Measurements from ENCODE around the gene BNIPL.

BNIPL gene

GRCh38 chr1:151010346-151010726, 26.1 kb upstream of the BNIPL start:
- DNase-seq, result no peak

GRCh38 chr1:151011154-151011850, 25.1 kb upstream of the BNIPL start:
- no peak for DNase-seq

- no peak for DNase-seq
Measured at GRCh38 chr1:151012684-151013471, 23.5 kb upstream of the BNIPL start.

GRCh38 chr1:151013518-151013917, 22.9 kb upstream of the BNIPL start:
- DNase-seq, result no peak

GRCh38 chr1:151024540-151025146, 11.7 kb upstream of the BNIPL start:
- DNase-seq, result peak; percentile 85 to 92

GRCh38 chr1:151026460-151026859, 9.9 kb upstream of the BNIPL start:
- DNase-seq, result no peak

GRCh38 chr1:151032164-151032563, 4.2 kb upstream of the BNIPL start:
- no peak for DNase-seq

- no peak for DNase-seq
Measured at GRCh38 chr1:151035167-151035566, 1.2 kb upstream of the BNIPL start.

- DNase-seq, result no peak
Measured at GRCh38 chr1:151037032-151037431, 646 bp downstream of the BNIPL start.

GRCh38 chr1:151039521-151039920, 3.1 kb downstream of the BNIPL start:
- DNase-seq, result no peak

- no peak for DNase-seq
Measured at GRCh38 chr1:151043163-151043562, 6.8 kb downstream of the BNIPL start.

- DNase-seq, result peak; percentile 43 to 54
Measured at GRCh38 chr1:151047591-151047924, 11.2 kb downstream of the BNIPL start, which contains the start of gene C1orf56. Gene C1orf56 (plus strand): TSS chr1:151047751. CDS start chr1:151047848, 97 bp downstream.

- peak; percentile 45 to 48 for DNase-seq
Measured at GRCh38 chr1:151047925-151048644, 11.7 kb downstream of the BNIPL start.

GRCh38 chr1:151048645-151049032, 12.3 kb downstream of the BNIPL start:
- DNase-seq, result no peak

GRCh38 chr1:151049458-151049857, 13.1 kb downstream of the BNIPL start:
- no peak for DNase-seq

GRCh38 chr1:151050051-151050688, 13.8 kb downstream of the BNIPL start:
- DNase-seq, result no peak

GRCh38 chr1:151051356-151052009, 15.1 kb downstream of the BNIPL start:
- no peak for DNase-seq

- DNase-seq, result no peak
Measured at GRCh38 chr1:151054971-151055547, 18.7 kb downstream of the BNIPL start.

- DNase-seq, result no peak
Measured at GRCh38 chr1:151055581-151055980, 19.2 kb downstream of the BNIPL start.

GRCh38 chr1:151056149-151056548, 19.8 kb downstream of the BNIPL start:
- no peak for DNase-seq

GRCh38 chr1:151058692-151059091, 22.3 kb downstream of the BNIPL start:
- no peak for DNase-seq
